ENCODE measurements around the gene NELFA.

- TF ChIP-seq CTCF (IDR thresholded peaks at IDR 0.05) (no peak), POLR2A (IDR thresholded peaks at IDR 0.05) (no peak)
Observed at GRCh38 chr4:1948232-1948631, 60.5 kb downstream of the NELFA start.
